ENCODE results near the gene GRIK4.

GRCh38 chr11:121004206-121004840 lies 492.8 kb downstream of the GRIK4 start:
- no peak for TF ChIP-seq CTCF (IDR thresholded peaks at IDR 0.05)
- no peak for TF ChIP-seq POLR2AphosphoS5 (IDR thresholded peaks at IDR 0.05)
- TF ChIP-seq POLR2A (IDR thresholded peaks at IDR 0.05): no peak
